TTC549 (cell line): ENCODE data around the gene CACNB2.
"Not testable (repeated sequence)": the region's sequence is repeated elsewhere in the genome, so short reads cannot be mapped to it uniquely, and the experiment has no call there.

Experiments used
- FAIRE-seq: peaks from 2 replicates; lab custom pipeline; 2012; peaks lifted over from hg19 to GRCh38; lab: Jason Lieb, UNC

Gene CACNB2

DNA sequence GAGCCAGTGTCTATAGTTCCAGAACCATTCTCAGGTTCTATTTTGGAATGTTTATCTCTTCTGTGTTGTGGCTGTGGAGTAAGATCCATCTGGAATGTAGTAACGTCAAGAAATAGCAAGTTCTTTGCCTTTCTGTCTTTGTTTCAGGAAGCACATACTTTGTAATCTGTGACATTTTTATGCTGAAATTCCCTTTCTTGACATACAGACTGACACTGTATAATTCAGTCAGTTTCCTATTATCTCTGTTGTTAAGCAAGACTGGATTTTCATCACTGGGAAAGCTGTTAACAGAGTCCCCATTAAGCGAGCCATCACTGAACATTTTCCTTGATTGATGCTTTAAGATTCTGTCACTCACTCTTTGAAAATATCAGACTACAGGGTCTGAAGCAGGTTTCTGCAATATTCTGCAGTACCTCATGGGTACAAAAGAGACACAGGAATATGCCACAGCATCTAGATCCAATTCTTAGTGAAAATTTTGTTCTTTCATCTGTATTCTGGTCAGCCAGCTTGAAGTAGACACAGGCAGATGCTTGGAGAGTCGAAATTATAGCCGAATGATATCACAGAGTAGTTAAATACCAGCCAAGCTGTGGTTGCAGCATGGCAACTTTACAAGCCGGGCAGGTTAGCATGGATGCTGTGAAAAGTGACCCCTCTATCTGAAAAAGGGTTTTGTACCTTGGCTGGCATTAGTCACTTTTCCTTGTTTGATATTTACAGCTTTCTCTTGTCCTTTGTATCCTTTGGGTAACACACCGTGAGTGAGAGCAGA is 62.6 kb downstream of the CACNB2 start:
- FAIRE-seq = no peak

DNA sequence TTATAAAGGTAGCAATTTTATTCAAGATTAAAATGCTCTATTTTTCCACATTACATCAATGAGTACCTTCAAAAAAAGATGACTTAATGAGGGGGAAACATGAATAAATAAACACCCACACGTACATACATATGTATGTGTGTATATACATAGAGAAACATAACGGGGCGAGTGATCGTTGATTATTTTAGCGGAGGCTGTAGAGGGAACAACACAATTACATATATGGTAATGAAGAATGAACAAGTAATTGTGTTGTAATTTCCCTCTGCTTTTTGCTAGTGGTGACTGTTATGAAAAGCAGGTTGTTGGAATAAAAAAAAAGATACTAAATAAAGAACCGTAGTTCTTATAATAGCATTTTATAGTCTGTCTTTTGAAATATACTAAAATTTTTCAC is 63.2 kb downstream of the CACNB2 start:
- no peak for FAIRE-seq

DNA sequence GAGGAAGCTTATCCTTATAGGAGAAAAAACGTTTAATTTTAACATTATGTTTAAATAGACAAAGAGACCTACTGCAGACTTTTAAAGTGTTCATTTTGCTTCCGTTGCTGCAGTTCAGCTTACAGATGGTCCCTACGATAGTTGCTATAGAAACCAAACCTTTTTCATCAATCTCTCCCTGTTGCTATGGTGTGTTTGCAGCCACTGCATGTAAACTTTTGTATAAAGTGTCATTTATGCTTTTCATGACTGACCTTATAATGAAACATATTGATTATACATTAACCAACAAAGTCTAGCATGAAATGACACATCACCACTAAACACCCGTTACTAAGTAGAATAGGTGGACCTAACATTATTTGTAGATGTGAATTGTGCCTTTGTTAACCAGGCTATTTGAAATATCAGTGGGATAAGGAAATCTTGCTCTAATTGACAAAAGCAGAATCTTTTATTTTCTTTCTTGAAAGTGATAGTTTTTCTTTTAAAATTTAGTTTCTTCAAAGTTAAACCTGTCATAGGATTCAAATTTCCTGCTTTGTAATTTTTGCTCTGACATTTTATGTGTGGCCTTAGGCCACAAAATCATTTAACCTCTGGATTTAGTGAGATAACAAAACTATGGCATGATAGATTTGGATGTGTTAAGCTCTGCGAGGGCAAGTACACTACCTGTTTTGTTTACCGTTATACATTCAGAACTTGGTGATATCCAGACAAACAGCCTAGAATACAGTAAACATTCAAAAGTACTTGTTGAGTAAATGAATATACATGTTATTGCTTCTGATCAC is 64.0 kb downstream of the CACNB2 start:
- no peak for FAIRE-seq

DNA sequence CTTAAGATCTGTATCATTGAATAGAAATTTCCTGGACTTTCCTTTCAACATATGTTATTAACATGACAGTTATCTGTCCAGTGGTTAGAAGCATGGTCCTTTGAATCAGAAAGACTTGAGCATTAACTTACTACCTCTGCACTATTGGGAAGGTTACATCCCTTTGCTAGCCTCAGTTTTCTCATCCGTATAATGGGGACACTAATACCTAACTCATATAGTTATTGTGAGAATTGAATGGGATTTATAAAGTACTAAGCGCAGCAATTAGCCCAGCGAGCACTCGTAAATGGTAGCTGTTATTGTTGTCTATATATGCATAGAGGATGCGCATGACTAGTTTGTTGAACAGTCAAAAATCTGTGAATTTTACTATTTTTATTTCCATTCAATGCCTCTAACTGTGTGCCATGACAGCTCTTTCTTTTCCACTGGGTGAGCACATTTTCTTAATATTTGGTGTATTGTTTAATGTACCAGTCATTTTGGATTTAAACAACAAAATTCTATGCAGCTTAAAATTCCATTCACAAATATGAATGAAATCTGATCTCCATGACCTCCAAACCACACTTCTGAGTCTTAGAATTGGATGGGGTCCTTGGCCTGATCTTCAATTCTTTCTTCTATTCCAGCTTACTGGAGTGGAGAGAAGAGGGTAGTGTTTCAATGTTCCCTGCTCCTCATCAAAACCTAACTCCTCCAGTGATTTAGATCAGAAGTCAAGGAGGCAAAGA is 65.0 kb downstream of the CACNB2 start:
- FAIRE-seq = no peak

DNA sequence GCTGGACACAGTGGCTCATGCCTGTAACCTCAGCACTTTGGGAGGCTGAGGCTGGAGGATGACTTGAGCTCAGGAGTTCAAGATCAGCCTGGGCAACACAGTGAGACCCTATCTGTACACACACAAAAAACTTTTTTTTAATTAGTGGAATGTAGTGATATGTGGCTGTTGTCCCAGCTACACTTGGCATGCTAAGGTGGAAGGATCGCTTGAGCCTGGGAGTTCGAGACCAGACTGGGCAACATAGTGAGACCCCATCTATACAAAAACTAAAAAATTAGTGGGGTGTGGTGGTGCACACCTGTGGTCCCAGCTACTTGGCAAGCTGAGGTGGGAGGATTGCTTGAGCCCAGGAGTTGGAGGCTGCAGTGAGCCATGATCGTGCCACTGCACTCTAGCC is 68.0 kb downstream of the CACNB2 start:
- FAIRE-seq = not testable (repeated sequence)

DNA sequence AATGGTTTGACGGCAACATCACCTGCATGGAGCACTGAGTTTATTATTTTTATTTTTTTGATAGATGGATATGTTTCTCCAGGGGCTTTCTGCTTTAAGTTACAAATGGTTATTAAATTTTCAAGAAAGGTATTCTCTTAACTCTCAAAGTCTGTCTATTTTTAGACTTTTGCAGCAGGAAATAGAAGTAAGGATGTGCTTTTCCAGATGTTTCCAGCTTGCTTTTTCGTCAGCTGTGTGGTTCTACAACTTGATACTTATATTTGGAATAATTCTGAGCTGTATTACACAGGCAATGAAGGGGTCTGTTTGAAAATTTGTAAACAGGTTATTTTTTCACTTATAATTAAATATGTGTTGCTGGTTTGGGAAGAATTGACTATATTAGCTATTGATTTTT is 69.0 kb downstream of the CACNB2 start:
- no peak for FAIRE-seq

DNA sequence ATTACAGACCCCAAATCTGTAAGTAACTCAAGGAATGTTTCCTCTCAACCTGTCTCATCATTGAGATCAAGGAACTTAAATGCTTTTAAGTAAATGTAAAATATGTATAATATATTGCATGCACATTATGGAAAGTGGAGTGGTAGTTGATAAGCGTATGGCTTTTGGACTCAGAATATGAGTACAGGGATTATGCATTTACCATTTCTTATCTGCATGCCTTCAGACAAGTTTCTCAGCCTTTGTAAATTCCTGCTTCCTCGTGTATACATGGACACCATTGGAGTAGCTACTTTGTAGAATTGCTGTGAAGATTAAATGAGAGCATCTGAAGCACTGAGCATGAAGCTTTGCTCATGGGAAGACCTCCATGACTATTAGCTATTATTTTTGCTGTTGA is 70.5 kb downstream of the CACNB2 start:
- FAIRE-seq = no peak

DNA sequence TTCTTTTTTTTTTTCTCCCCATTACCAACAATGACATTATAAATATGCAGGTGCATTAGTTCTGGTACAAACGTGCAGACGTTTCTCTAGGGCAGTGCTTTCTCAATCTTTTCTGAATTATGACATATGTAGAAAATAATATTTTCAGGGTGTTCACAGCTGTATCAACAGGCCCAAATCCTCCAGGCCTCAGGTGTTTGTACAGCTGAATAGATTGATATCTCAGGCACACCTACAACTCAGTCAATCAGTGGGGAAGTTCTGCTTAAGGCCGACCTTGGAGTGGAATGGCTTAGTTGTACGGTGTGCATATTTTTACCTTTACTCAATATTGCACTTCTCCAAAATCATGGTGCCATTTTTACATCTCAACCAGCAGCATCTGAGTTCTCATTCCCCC is 71.6 kb downstream of the CACNB2 start:
- FAIRE-seq = no peak

DNA sequence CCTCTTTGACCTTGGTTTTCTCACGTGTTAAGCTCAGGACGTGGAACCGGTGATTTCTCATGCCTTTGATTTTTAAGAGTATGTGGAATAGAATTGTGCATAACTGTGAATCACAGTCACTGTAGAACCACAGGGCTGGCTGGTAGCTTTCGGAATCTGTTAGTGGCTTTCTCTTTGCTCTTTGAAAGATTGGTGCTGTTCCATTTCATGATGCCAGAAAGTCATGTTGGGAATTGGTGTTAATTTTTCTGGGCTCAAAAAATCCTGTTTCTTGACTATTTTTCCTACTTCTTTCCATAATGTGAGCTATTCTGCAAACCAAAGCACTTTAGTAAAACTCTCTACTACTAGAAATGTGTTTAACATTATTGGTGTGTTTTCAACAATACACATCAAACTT is 73.0 kb downstream of the CACNB2 start:
- no peak for FAIRE-seq

DNA sequence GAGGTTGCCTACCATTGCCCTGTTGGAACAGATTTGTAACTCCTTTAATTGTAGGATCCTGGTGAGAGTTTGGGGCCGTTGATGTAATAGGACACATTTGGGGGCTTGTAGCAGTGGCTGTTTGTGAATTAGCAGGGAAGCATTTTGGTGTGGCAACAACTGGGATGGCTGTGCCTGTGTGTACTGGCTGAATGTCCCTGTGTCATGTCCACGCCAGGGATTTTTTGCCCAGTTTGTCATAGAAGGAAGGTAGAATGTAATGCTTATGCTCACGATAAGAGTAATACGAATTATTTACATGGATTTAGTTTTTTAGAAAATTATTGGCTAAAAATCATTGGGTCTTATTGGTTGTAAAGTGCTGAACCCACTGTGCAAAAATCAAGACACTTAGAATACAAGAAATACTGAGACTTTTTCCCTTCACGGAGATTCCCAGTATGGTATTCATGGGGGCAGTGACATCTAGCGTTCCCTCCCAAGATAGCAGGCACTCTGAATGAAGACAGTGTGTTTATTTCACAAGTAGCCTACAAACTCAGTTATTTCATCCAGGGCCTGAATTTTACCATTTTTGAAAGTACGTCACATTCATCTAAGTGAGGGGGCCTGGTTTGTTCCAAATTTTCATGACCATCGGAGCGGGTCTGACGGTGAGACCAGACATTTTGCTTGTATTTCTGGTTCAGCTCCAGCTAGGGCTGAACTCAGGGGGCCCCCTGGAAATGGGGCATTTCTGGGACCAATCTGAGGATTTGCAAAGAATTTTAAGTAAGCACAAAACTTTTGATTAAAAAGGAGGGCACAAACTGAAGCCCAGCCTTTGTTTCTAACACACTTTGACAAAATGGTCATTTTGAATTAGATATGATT is 74.7 kb downstream of the CACNB2 start:
- FAIRE-seq = peak; percentile 86

DNA sequence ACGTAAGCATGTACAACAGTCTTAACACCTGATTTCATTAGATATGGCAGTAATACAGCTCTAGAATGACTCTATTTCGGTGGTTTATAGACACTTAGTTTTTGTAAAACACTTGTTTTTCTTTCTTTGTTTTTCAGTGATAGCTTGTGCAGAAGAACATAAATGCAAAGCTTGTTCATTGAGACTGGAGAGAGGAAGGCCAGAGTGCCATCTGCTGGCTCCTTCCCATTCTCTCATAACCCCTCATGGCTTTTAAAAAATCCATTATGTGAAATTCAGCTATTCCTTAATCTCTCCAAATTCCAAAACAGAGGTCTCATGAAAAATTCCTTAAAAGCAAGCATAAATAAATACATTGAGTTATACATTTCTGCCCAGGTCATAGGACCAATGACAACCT is 76.3 kb downstream of the CACNB2 start:
- peak; percentile 64 for FAIRE-seq

DNA sequence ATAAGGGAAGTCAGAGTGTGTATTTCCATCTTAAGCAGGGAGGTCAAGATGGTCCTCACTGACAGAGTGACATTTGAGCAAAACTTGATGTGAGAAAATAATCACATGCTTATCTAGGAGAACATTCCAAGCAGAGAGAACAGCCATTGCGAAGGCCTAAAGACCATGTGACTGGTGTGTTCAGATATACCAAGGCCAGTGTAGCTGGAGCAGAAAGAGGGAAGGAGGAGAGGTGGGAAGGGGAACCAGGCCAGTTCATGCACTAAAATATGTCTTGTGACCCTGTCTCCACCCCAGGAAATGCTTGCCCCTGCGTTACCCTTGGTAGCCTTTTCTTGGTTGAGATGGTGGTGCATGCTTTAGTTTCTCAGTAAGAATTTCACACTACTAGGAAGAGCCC is 77.4 kb downstream of the CACNB2 start:
- no peak for FAIRE-seq

DNA sequence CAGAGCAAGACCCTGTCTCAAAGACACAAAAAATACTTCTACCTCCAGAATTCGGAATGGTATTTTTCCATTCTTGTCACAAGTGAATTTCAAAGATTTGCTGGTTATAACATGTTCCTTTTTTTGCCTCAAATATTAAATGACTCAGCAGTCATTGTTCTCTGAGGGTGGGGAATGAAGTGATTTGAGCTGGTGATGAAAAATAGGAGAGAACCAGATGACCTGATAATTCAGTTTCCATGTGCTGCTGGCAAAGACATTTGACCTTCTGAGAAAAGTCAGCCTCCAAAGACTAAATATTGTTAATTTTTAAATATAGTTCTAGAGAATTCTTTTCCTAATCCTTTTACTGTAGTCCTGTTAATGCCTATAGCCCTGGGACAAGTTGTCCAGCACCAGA is 78.9 kb downstream of the CACNB2 start:
- FAIRE-seq = no peak

DNA sequence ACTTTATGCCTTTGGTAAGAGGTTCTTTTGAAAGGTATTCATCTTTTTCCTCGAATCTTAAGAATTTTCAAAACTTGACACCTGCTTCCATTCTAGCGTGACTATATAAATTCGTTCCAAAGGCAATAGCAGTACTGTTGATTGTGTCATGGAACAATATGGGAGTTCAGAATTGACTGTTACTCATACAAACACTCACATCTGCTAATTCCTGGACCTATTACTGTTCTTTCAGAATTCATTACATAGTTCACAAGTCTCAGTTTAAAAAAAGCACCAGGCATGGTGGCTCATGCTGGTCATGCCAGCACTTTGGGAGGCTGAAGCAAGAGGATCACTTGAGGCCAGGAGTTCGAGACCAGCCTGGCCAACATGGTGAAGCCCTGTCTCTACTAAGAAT is 80.9 kb downstream of the CACNB2 start:
- FAIRE-seq = no peak

DNA sequence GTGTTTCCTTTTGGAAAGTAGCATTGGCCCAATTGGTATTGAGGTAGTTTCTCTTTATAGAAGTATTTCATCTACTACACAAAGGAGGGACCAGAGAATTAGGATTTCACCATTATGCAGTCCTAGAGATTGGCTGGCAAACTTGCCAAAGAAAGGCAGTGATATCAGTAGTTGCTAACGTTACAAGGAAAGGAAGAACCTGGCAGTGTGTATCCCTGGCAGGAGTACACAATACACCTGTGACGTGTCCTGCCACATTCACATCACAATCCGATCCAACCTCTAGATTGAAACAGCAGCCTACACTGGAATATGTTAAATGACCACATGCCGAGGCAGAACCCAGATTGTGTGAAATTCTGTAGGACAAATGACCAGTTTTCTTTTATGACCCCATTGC is 81.7 kb downstream of the CACNB2 start:
- FAIRE-seq = no peak

DNA sequence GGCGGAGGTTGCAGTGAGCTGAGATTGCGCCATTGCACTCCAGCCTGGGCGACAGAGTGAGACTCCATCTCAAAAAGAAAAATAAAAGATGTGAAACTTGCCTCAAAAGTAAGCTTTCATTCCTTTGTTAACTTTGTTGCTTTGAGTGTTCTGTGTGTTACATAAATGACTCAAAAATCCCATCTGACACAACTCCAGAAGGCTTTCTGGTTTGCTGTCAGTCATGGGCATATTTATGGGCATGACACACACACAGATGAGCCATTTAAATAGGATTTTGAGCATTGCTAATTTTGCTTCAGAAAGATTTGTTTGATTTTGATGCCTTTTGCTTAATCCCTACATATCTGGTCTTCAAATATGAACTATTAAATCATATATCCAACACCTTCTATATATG is 82.6 kb downstream of the CACNB2 start:
- no peak for FAIRE-seq

DNA sequence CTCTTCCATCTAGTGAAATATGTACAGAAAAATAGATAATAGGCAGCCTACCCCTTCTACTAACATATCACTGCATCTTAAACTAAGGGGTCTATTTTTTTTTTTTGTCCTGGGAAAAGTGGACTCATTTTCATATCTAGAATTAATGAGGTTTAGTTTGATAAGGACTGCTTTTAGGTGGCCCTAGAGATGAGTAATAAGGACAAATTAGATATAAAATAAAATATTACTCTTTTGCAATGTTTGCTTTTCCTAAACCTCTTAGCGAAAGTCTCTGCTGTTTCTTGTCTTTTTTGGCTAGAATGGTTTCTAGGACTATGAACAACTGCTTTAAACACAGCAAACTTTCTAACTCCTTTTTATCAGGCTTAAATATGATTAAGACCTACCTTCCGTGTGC is 83.7 kb downstream of the CACNB2 start:
- FAIRE-seq = no peak

DNA sequence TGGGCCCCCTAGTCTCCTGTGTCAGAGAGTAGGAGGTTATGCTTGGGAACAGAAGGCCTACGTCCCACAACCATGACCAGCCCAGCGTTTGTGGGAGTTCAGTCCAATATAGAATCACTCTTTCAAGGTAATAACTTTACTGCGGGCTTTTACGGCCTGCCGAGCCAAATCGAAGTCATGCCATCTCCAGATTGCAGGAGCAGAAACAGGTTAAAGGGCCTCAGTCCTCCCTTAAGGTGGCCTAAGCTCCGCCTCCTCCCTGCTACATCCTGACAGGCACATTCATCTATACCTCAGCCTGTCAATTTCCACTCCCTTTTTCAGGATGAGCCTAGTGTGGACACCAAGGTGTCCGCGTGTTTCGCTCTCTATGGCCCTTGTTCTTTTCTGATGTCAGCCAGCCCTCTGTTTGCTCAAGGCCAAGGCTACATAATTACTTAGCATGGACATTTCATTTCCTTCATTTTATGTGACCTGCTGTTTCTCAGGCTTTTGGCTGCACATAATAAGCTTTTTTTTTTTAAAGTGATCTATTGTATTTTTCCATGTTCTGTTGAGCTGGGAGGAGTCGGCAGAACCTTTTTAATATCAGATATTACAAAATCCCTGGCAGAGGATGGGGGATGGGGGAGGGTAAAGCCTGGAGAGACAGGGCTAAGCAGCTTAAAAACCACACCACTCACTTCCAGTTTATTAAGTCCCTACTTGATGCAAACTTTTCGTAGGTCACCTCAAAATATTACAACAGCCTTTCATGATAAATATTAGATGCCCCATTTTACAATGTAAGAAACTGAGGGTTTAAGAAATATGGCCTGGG is 84.6 kb downstream of the CACNB2 start:
- FAIRE-seq = no peak

DNA sequence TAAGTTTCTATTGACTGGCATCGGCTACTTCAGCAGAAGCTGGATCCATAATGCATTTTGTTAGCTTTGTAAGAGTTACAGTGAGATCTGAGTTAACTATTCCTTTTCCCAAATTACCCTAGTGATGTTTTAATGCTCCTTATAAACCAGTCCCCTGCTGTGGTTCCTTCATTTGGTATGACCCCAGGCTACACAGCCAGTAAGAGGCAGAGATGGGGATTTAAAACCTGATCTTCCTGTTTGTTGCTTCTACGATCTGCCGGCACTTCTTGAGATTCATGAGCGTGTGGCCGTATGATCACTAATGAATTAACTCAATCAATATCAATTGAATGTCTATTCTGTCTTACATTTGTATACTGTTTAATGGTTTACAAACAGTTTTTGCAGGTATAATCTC is 86.1 kb downstream of the CACNB2 start:
- FAIRE-seq = no peak

DNA sequence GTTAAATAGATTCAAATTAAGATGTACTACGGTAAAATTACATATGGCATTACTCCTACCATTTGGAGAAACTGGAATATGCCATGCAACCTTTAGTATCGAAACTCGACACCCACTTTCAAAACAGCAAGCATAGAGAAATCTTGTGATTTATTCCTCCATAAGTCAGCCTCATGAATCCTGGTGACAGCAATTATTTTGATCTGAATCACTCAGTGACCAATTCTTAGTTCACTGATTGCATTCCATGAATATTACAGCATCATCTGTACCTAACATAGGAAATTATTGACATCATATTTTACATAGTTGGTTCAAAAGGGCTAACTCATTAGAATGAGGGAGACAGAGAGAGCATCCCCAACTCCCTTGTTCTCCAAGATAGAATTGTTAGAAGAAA is 89.6 kb downstream of the CACNB2 start:
- FAIRE-seq = no peak

DNA sequence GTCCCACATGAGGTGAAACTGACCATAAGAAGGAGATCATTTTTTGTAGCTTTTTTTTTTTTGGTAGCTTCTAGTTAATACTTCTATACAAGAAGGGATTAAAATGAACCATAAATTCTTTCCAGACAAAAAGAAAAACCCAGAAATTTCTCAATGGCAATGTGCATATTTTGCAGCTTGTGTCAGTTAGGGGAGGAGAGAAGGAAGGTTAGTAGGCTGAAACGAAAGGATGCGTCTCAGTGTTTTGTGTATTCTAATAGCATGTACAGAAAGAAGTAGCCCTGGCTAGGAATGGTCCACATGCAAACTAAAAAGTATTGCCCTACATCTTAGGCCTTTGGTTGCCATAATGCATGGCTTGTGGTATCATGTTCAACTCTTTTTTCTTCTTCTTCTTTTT is 90.6 kb downstream of the CACNB2 start:
- no peak for FAIRE-seq
